H1 (cell line): ENCODE data around the gene DHRS13. TPM values are rescaled to one million over a fixed set of nuclear protein-coding genes. Genes with fewer than 3 reads are reported as not detected.

Source experiments
- CHD7 ChIP-seq: fragments of 300-600 bp; sonication (generic); IDR thresholded peaks from 2 replicates; pipeline ENCODE4 v1.7.1; 2012; ENCODE audit warnings: low read length, moderate library complexity, mild to moderate bottlenecking, inconsistent platforms; ENCODE audit not compliant: insufficient replicate concordance
- CTBP2 ChIP-seq: IDR thresholded peaks from 2 replicates; pipeline ENCODE4 v1.7.0; 2011; ENCODE audit warnings: borderline replicate concordance, mild to moderate bottlenecking, moderate library complexity, mixed read lengths, low read length; ENCODE audit not compliant: insufficient read depth, insufficient read length
- FOSL1 ChIP-seq: IDR thresholded peaks from 2 replicates; pipeline ENCODE4 v1.6.1; 2011; ENCODE audit warnings: mild to moderate bottlenecking, low read depth, low read length, moderate library complexity; ENCODE audit not compliant: insufficient read depth
- JUN ChIP-seq: IDR thresholded peaks from 2 replicates; pipeline ENCODE4 v1.6.1; 2011; ENCODE audit warnings: low read depth, mild to moderate bottlenecking, improper control_type of control experiment, low read length
- KDM1A ChIP-seq: fragments of 200-600, 300-600 bp; sonication (generic); IDR thresholded peaks from 2 replicates; pipeline ENCODE4 v1.7.1; 2016; ENCODE audit warnings: mild to moderate bottlenecking, low read length, borderline replicate concordance
- polyA plus RNA-seq, 7 experiments: library from polyadenylated mRNA; depleted of rRNA in 3 of 7; stranded (reverse) in 5 of 7; unstranded in 2 of 7; fragments of >200 nt in 5 of 7; fragments of 200-250 nt in 2 of 7; gene quantifications; 1 replicate in 5 of 7; 2 replicates in 1 of 7; 4 replicates in 1 of 7; pipeline versions ENCODE4 v1.2.1 to v1.2.3, GENCODE V29; 2011 to 2013; ENCODE audit warnings: missing spikeins in 2 of 7, mixed read lengths in 2 of 7
- total RNA-seq: library from RNA; stranded (reverse); fragmentation: NEBNext Ultra II Directional; extraction: Animal tissue kit (Norgen Biotek cat#: 25700); gene quantifications from 2 replicates; pipeline ENCODE4 v1.2.1, GENCODE V29; 2021

Gene DHRS13
- total and polyA plus RNA-seq, 2 of the 8 experiments (the other 6 are each of a cell fraction or from before 2014, with no cell fraction given): 23.7 to 30.0 TPM

- TF ChIP-seq CHD7 (no peak), JUN (no peak), FOSL1 (no peak), KDM1A (no peak), CTBP2 (no peak)
- TF ChIP-seq, all 59 proteins: peak for 0
These were observed 14.6 kb upstream of the DHRS13 start (continued) for GRCh38 chr17:28917465-28917864.
